ENCODE data around the gene NCOA7.

GRCh38 chr6:125823180-125823579 is 32.4 kb downstream of the NCOA7 start:
- TF ChIP-seq GATA2 (IDR thresholded peaks at IDR 0.05; ENCODE audit: low read depth, low read length) (no peak), GATA3 (IDR thresholded peaks at IDR 0.05; ENCODE audit: low read depth, low read length) (no peak)

All from SH-SY5Y (cell line).